H1 (cell line): ENCODE measurements around the gene PAXX. TPM values are rescaled to one million over a fixed set of nuclear protein-coding genes. Genes with fewer than 3 reads are reported as not detected.
A peak's percentile ranks its signal among the peaks of the same experiment; 100 is the strongest.

Experiments used
- CTCF ChIA-PET: fragments of 300-600 bp; sonication (Branson Sonifier 250); formaldehyde crosslinking; loops from one replicate; lab custom pipeline; 2021; ENCODE audit not compliant: partially characterized antibody; lab: Charles Lee
- POLR2A ChIA-PET: fragments of 300-600 bp; sonication (Branson Sonifier 250); formaldehyde crosslinking; loops from one replicate; lab custom pipeline; 2021; ENCODE audit warnings: inconsistent platforms; ENCODE audit not compliant: partially characterized antibody; lab: Charles Lee
- DNase-seq, 2 experiments: peaks; one replicate each; pipeline versions ENCODE4 v3.0.0 to v3.0.0-alpha.2; 2010 to 2022; ENCODE audit warnings: low spot score in 2 of 2, low read depth in 1 of 2, mixed read lengths in 1 of 2
- FAIRE-seq: peaks from 2 replicates; lab custom pipeline; 2011; peaks lifted over from hg19 to GRCh38; lab: Jason Lieb, UNC
- H2AFZ ChIP-seq: 2 replicates; pipeline ENCODE4 v1.8.1; 2012; ENCODE audit warnings: low read length, inconsistent platforms
- H2AK5ac ChIP-seq: 2 replicates; pipeline ENCODE4 v1.6.1; 2013; ENCODE audit warnings: low read depth, low read length
- H2BK120ac ChIP-seq: replicated peaks from 2 replicates; pipeline ENCODE3; 2013; ENCODE audit warnings: low read depth, low read length, inconsistent platforms
- H2BK12ac ChIP-seq: 2 replicates; pipeline ENCODE4 v1.6.1; 2013; ENCODE audit warnings: low read depth, low read length
- H2BK15ac ChIP-seq: 2 replicates; pipeline ENCODE4 v1.6.1; 2013; ENCODE audit warnings: low read length
- H2BK20ac ChIP-seq: 2 replicates; pipeline ENCODE4 v1.6.1; 2013; ENCODE audit warnings: low read length
- H2BK5ac ChIP-seq: 2 replicates; pipeline ENCODE4 v1.6.1; 2013; ENCODE audit warnings: low read depth, low read length
- H3K14ac ChIP-seq: 2 replicates; pipeline ENCODE4 v1.6.1; 2013; ENCODE audit warnings: inconsistent platforms; ENCODE audit not compliant: insufficient read length
- H3K18ac ChIP-seq: 2 replicates; pipeline ENCODE4 v1.6.1; 2013; ENCODE audit warnings: low read length; ENCODE audit errors: extremely low read depth
- H3K23ac ChIP-seq: 2 replicates; pipeline ENCODE4 v1.6.1; 2013; ENCODE audit warnings: inconsistent platforms; ENCODE audit not compliant: insufficient read length
- H3K23me2 ChIP-seq: 2 replicates; pipeline ENCODE4 v1.6.1; 2013; ENCODE audit warnings: low read depth, low read length
- H3K27ac ChIP-seq: 2 replicates; pipeline ENCODE4 v1.6.1; 2011; ENCODE audit warnings: low read depth, low read length, inconsistent platforms
- H3K27me3 ChIP-seq, 4 experiments: replicated peaks in 1 of 4; 1 replicate in 1 of 4; 2 replicates in 3 of 4; pipeline versions ENCODE4 v1.6.1 to v1.8.1; 2011 to 2013; ENCODE audit warnings: low read length in 3 of 4, mild to moderate bottlenecking in 3 of 4, inconsistent platforms in 2 of 4, mixed read lengths in 2 of 4, moderate library complexity in 1 of 4; ENCODE audit not compliant: control insufficient read depth in 3 of 4, insufficient read depth in 3 of 4; ENCODE audit errors: extremely low read depth in 1 of 4
- H3K36me3 ChIP-seq, 4 experiments: 2 replicates each; pipeline versions ENCODE4 v1.6.1 to v1.8.1; 2011 to 2013; ENCODE audit warnings: mild to moderate bottlenecking in 4 of 4, low read length in 3 of 4, moderate library complexity in 2 of 4, control low read depth in 1 of 4, inconsistent platforms in 1 of 4; ENCODE audit not compliant: insufficient read depth in 4 of 4, control insufficient read depth in 2 of 4
- H3K4ac ChIP-seq: replicated peaks from 2 replicates; pipeline ENCODE3; 2013; ENCODE audit warnings: low read length, low read depth, mixed read lengths, inconsistent platforms; ENCODE audit not compliant: insufficient read length
- H3K4me1 ChIP-seq, 4 experiments: replicated peaks in 1 of 4; 1 replicate in 1 of 4; 2 replicates in 3 of 4; pipeline versions ENCODE4 v1.6.1 to v1.8.1; 2011 to 2013; ENCODE audit warnings: low read length in 3 of 4, inconsistent platforms in 2 of 4, mixed read lengths in 1 of 4; ENCODE audit not compliant: insufficient read depth in 4 of 4, control insufficient read depth in 3 of 4
- H3K4me2 ChIP-seq, 2 experiments: 2 replicates each; pipeline versions ENCODE4 v1.6.1 to v1.8.1; 2011 to 2013; ENCODE audit warnings: low read depth in 2 of 2, low read length in 2 of 2, control low read depth in 1 of 2, inconsistent platforms in 1 of 2, mild to moderate bottlenecking in 1 of 2; ENCODE audit not compliant: insufficient read depth in 1 of 2
- H3K4me3 ChIP-seq, 4 experiments: fragments of 200-600, 300-600 bp in 1 of 4; sonication (generic), shearing (Covaris generic), sonication (Bioruptor Twin) in 1 of 4; 2 replicates each; pipeline versions ENCODE4 v1.5.1 to v1.8.1; 2011 to 2016; ENCODE audit warnings: low read length in 4 of 4, low read depth in 3 of 4, control low read depth in 2 of 4, inconsistent platforms in 2 of 4, mild to moderate bottlenecking in 2 of 4, mixed read lengths in 1 of 4, moderate library complexity in 1 of 4; ENCODE audit not compliant: insufficient read depth in 2 of 4; ENCODE audit errors: extremely low read depth in 1 of 4
- H3K56ac ChIP-seq: replicated peaks from 2 replicates; pipeline ENCODE3; 2013; ENCODE audit warnings: low read depth, mild to moderate bottlenecking, mixed read lengths, low read length, inconsistent platforms; ENCODE audit not compliant: insufficient read length
- H3K79me1 ChIP-seq: 2 replicates; pipeline ENCODE4 v1.6.1; 2013; ENCODE audit warnings: low read depth, low read length, control low read depth
- H3K79me2 ChIP-seq, 2 experiments: 2 replicates each; pipeline versions ENCODE4 v1.6.1 to v1.8.1; 2012 to 2013; ENCODE audit warnings: low read length in 2 of 2, mild to moderate bottlenecking in 2 of 2, inconsistent platforms in 1 of 2; ENCODE audit not compliant: insufficient read depth in 2 of 2, control insufficient read depth in 1 of 2
- H3K9ac ChIP-seq, 4 experiments: replicated peaks in 1 of 4; 1 replicate in 1 of 4; 2 replicates in 3 of 4; pipeline versions ENCODE4 v1.6.1 to v1.8.1; 2011 to 2013; ENCODE audit warnings: low read depth in 3 of 4, low read length in 3 of 4, control low read depth in 2 of 4, mild to moderate bottlenecking in 2 of 4, moderate library complexity in 2 of 4, inconsistent platforms in 1 of 4; ENCODE audit errors: extremely low read depth in 1 of 4
- H3K9me3 ChIP-seq, 2 experiments: 2 replicates each; pipeline versions ENCODE4 v1.6.1 to v1.8.1; 2012 to 2013; ENCODE audit warnings: mild to moderate bottlenecking in 2 of 2, moderate library complexity in 2 of 2, control low read depth in 1 of 2, inconsistent platforms in 1 of 2, low read depth in 1 of 2, low read length in 1 of 2, mixed read lengths in 1 of 2; ENCODE audit not compliant: insufficient read depth in 2 of 2
- H4K20me1 ChIP-seq, 2 experiments: replicated peaks in 1 of 2; 2 replicates each; pipeline versions ENCODE3 to v1.8.1; 2011 to 2013; ENCODE audit warnings: inconsistent platforms in 2 of 2, low read length in 2 of 2, mild to moderate bottlenecking in 1 of 2; ENCODE audit not compliant: insufficient read depth in 2 of 2, control insufficient read depth in 1 of 2
- H4K5ac ChIP-seq: 2 replicates; pipeline ENCODE4 v1.6.1; 2013; ENCODE audit warnings: low read length, low read depth, mixed read lengths, inconsistent platforms; ENCODE audit not compliant: insufficient read length
- H4K8ac ChIP-seq: 2 replicates; pipeline ENCODE4 v1.8.0; 2013; ENCODE audit warnings: mild to moderate bottlenecking, moderate library complexity, low read length, inconsistent platforms; ENCODE audit not compliant: insufficient read depth; ENCODE audit errors: extremely low read depth
- H4K91ac ChIP-seq: replicated peaks from 2 replicates; pipeline ENCODE3; 2013; ENCODE audit warnings: low read length, mixed read lengths, inconsistent platforms; ENCODE audit not compliant: insufficient read length
- NRF1 ChIP-seq: IDR thresholded peaks from 2 replicates; pipeline ENCODE4 v1.6.1; 2011; ENCODE audit warnings: mild to moderate bottlenecking, low read depth, low read length, improper control_type of control experiment
- SP1 ChIP-seq: IDR thresholded peaks from 2 replicates; pipeline ENCODE4 v1.6.1; 2011; ENCODE audit warnings: low read depth, low read length
- WGBS, 2 experiments: shearing (Covaris generic) in 1 of 2; methylation state at CpG; one replicate each; pipeline versions ENCODE4 v1.1.6 to v1.1.7; 2013 to 2015; ENCODE audit warnings: low lambda C conversion rate in 2 of 2, mixed read lengths in 2 of 2, inconsistent platforms in 1 of 2, low coverage in 1 of 2, missing lambda C conversion rate in 1 of 2; ENCODE audit not compliant: insufficient replicate concordance in 2 of 2, insufficient coverage in 1 of 2, insufficient read length in 1 of 2; ENCODE audit errors: extremely low coverage in 1 of 2, missing lambda C conversion rate in 1 of 2; 5-methylcytosine and 5-hydroxymethylcytosine counted together
- polyA plus RNA-seq, 7 experiments: library from polyadenylated mRNA; depleted of rRNA in 3 of 7; stranded (reverse) in 5 of 7; unstranded in 2 of 7; fragments of >200 nt in 5 of 7; fragments of 200-250 nt in 2 of 7; gene quantifications; 1 replicate in 5 of 7; 2 replicates in 1 of 7; 4 replicates in 1 of 7; pipeline versions ENCODE4 v1.2.1 to v1.2.3, GENCODE V29; 2011 to 2013; ENCODE audit warnings: missing spikeins in 2 of 7, mixed read lengths in 2 of 7
- total RNA-seq: library from RNA; stranded (reverse); fragmentation: NEBNext Ultra II Directional; extraction: Animal tissue kit (Norgen Biotek cat#: 25700); gene quantifications from 2 replicates; pipeline ENCODE4 v1.2.1, GENCODE V29; 2021

The PAXX gene
- total and polyA plus RNA-seq, 2 of the 8 experiments (the other 6 are each of a cell fraction or from before 2014, with no cell fraction given) = 43.4 to 45.9 TPM

- Histone ChIP-seq H3K9ac (no peak overlapping the region), H4K91ac (peak overlapping the region; percentile 40)
- TF ChIP-seq NRF1 (no peak), SP1 (no peak)
- TF ChIP-seq, all 59 proteins: peak for 0
- H3K23me2 ChIP-seq = peaks cover 8% of the 10 kb centered on the region; the same call in 1 of the 2 replicates
- H3K9me3 ChIP-seq = no peaks in the 10 kb centered on the region
- H3K4me3 ChIP-seq = no peak overlapping the region
- no peak overlapping the region for H4K5ac ChIP-seq
- H3K4ac ChIP-seq = no peak overlapping the region
- no peak overlapping the region for H2BK5ac ChIP-seq
- H2AFZ ChIP-seq = no peak overlapping the region
- 81% methylated on average over 13 of the region's 15 CpGs; no CpG with 5 or more reads in 1 of the 2 experiments for WGBS, 2 experiments
- FAIRE-seq (no peak), DNase-seq (no peak)
- peaks cover 0 to 5% (median 2%) of the 10 kb centered on the region in 4 experiments; a peak in 2 of 7 replicates for H3K27me3 ChIP-seq
- H3K56ac ChIP-seq = no peak overlapping the region
- ChIA-PET CTCF (interaction anchor here (0.6 to 5.6 kb wide), 37 partner anchors 10 to 209 kb away, joined by 3 to 45 read pairs (median 4); partner anchors contain the start of genes ABCA2, CLIC3, LCN12 and PAXX), POLR2A (interaction anchor here (0.6 to 2.8 kb wide), 5 partner anchors 9 to 462 kb away, joined by 3 to 10 read pairs (median 3); partner anchors contain the start of gene CLIC3)
- H3K4me1 ChIP-seq = peaks cover 0 to 12% (median 5%) of the 10 kb centered on the region in 4 experiments; a peak in 5 of 7 replicates
- no peak overlapping the region for H3K14ac ChIP-seq
- H3K79me2 ChIP-seq = no peaks in the 10 kb centered on the region
- H2AK5ac ChIP-seq = no peak overlapping the region; the same call in 1 of the 2 replicates
- no peak overlapping the region for H4K8ac ChIP-seq
- H2BK15ac ChIP-seq = peak overlapping the region; percentile 3; the same call in 1 of the 2 replicates
- H4K20me1 ChIP-seq = peaks cover 0 to 2% of the 10 kb centered on the region in 2 experiments
- H3K4me2 ChIP-seq = no peak overlapping the region
- H3K36me3 ChIP-seq = no peaks in the 10 kb centered on the region
- H2BK20ac ChIP-seq = no peak overlapping the region
- no peaks in the 10 kb centered on the region for H3K79me1 ChIP-seq
- no peak overlapping the region for H2BK120ac ChIP-seq
- peak overlapping the region; percentile 32; the same call in 1 of the 2 replicates for H3K18ac ChIP-seq
- no peak overlapping the region for H3K27ac ChIP-seq
- H2BK12ac ChIP-seq = peak overlapping the region; percentile 60; the same call in 1 of the 2 replicates
- H3K23ac ChIP-seq = no peak overlapping the region
These were observed 17.2 kb upstream of the PAXX start for GRCh38 chr9:136974817-136975535.
